Measurements from ENCODE around the gene LTBP2.

DNA sequence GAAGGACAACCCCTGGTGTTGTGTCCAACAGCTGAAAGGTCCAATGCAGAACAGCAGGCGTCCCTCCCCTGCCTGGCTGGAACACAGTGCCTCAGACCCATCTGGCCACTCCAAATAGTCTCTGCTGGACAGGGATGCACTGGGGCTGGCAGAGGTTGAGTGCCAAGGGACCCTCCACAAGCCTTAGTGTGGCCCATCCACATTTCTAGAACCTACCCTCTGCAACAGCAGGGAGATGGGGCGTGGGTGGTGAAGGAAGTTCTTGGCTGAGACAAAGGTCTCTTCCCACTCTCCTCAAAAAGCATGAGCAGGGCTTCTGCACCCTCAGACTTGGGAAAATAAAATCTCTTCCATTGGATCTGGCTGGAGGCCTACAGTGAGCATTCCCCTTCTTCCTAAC lies 36.5 kb downstream of the LTBP2 start:
- no peak for TF ChIP-seq CTCF (IDR thresholded peaks at IDR 0.05 in 4 of 5, conservative IDR thresholded peaks at IDR 0.05 in 1 of 5)
- TF ChIP-seq POLR2A (IDR thresholded peaks at IDR 0.05), result no peak
